Lung (tissue), 12 donors: ENCODE measurements around the gene TESMIN. TPM values are rescaled to one million over a fixed set of nuclear protein-coding genes. Genes with fewer than 3 reads are reported as not detected.

Experiments
- ATAC-seq: fragments of 200-7000 bp; cut with Tn5 transposase; one replicate; pipeline ENCODE4 v1.9.1; 2020; ENCODE audit warnings: moderate number of reproducible peaks; ENCODE audit not compliant: insufficient read depth, low FRiP score
- DNase-seq, 3 donors: peaks; one replicate each; pipeline ENCODE4 v3.0.0-alpha.2; 2013 to 2017
- H3K27ac ChIP-seq, 2 donors: one replicate each; pipeline ENCODE4 v1.5.1; 2013; ENCODE audit warnings: mild to moderate bottlenecking in 2 of 2, moderate library complexity in 2 of 2, control low read depth in 1 of 2, inconsistent platforms in 1 of 2, low read depth in 1 of 2, low read length in 1 of 2
- H3K27me3 ChIP-seq, 3 donors: one replicate each; pipeline ENCODE4 v1.5.1; 2013; ENCODE audit warnings: low read length in 2 of 3; ENCODE audit not compliant: control insufficient read depth in 3 of 3, insufficient read depth in 3 of 3
- H3K36me3 ChIP-seq, 4 donors: one replicate each; pipeline ENCODE4 v1.5.1; 2013; ENCODE audit warnings: low read length in 4 of 4, mild to moderate bottlenecking in 1 of 4, moderate library complexity in 1 of 4; ENCODE audit not compliant: control insufficient read depth in 4 of 4, insufficient read depth in 4 of 4
- H3K4me1 ChIP-seq, 5 donors: one replicate each; pipeline ENCODE4 v1.5.1; 2013; ENCODE audit warnings: low read length in 5 of 5, mild to moderate bottlenecking in 2 of 5, moderate library complexity in 1 of 5; ENCODE audit not compliant: control insufficient read depth in 5 of 5, insufficient read depth in 5 of 5
- H3K4me3 ChIP-seq: one replicate; pipeline ENCODE4 v1.5.1; 2013; ENCODE audit warnings: mild to moderate bottlenecking, control low read depth, moderate library complexity
- H3K9ac ChIP-seq, 2 donors: one replicate each; pipeline ENCODE4 v1.5.1; 2013; ENCODE audit warnings: low read length in 2 of 2, control low read depth in 1 of 2; ENCODE audit not compliant: insufficient read depth in 1 of 2
- H3K9me3 ChIP-seq, 4 donors: one replicate each; pipeline ENCODE4 v1.5.1; 2013; ENCODE audit warnings: low read length in 3 of 4, mild to moderate bottlenecking in 1 of 4, moderate library complexity in 1 of 4; ENCODE audit not compliant: control insufficient read depth in 4 of 4, insufficient read depth in 3 of 4
- WGBS, 2 donors: extraction: QIAGEN DNeasy Blood & Tissue Kit; methylation state at CpG; one replicate each; pipeline ENCODE4 v1.1.7; 2013; 5-methylcytosine and 5-hydroxymethylcytosine counted together
- polyA plus RNA-seq, 2 donors: library from polyadenylated mRNA; stranded (reverse); fragments of 200-250 nt; gene quantifications; one replicate each; pipeline ENCODE4 v1.2.1, GENCODE V29; 2013
- total RNA-seq, 2 donors: library from RNA; depleted of rRNA in 1 of 2; stranded (reverse); fragments of >200 nt in 1 of 2; gene quantifications; one replicate each; pipeline ENCODE4 v1.2.1, GENCODE V29; 2014 to 2021
- TF ChIP-seq, protein P1 (sequence below): IDR thresholded peaks from 2 replicates; pipeline ENCODE4 v1.5.1; 2012; ENCODE audit warnings: mild to moderate bottlenecking; ENCODE audit errors: control extremely low read depth, extremely low read depth
- donor health status: control.
- donor health status: control.
- donor health status: Bipolar disorder and iron deficiency.
- donor health status: healthy.
- donor health status: DM: yes; HTN: yes; CAD: no.

TESMIN gene
- total and polyA plus RNA-seq, 4 donors: 0.55 to 6.7 (median 1.8) TPM

DNA sequence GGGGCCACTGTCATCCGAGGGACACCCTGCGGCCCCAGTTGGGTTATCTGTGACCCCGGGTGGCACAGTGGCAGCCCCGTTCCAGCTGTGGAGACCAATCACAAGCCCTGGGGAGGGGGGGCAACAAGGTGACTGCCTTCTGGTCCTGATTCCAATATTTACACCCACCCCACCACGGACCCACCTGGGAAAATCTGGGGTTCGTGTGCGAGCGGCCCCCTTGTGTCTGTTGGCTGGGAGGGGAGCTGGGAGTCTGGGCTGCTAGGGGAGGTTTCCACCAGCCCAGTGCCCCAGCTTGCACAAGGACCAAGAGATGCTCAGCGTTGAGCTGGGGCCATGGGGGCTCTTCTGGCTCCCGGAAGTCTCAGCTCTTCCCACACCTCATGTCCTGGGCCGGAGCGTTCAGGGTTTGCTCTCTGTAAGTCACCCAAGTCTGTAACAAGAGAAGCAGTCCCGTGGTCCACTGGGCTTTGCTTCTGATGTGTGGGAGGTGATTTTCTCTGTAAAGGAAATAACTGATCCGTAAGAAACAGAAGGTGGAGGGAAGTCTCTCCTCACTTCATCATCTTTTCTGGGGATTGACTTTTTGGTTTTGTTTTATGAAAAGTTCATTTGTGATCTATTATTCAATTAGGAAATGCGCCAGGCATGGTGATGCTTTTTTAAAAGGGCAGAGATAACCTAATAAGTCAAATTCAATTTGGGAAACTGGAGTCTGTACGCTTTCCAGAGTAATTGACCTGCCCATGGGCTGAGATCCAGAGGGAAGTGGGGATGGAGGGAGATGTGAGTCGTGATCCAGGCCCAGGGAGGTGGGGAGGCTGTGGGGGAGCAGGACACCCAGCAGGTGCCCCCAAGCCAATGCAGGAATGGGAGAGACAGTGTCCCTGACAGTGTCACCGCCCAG lies 89.4 kb downstream of the TESMIN start:
- TF ChIP-seq, protein P1, sequence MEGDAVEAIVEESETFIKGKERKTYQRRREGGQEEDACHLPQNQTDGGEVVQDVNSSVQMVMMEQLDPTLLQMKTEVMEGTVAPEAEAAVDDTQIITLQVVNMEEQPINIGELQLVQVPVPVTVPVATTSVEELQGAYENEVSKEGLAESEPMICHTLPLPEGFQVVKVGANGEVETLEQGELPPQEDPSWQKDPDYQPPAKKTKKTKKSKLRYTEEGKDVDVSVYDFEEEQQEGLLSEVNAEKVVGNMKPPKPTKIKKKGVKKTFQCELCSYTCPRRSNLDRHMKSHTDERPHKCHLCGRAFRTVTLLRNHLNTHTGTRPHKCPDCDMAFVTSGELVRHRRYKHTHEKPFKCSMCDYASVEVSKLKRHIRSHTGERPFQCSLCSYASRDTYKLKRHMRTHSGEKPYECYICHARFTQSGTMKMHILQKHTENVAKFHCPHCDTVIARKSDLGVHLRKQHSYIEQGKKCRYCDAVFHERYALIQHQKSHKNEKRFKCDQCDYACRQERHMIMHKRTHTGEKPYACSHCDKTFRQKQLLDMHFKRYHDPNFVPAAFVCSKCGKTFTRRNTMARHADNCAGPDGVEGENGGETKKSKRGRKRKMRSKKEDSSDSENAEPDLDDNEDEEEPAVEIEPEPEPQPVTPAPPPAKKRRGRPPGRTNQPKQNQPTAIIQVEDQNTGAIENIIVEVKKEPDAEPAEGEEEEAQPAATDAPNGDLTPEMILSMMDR: no peak
- Histone ChIP-seq H3K27ac (no peak overlapping the region), H3K4me3 (no peak overlapping the region), H3K9me3 (peaks cover 0 to 5% (median 0%) of the 10 kb centered on the region in 4 donors), H3K9ac (no peak overlapping the region), H3K27me3 (peaks cover 0 to 8% (median 2%) of the 10 kb centered on the region in 3 donors), H3K4me1 (peaks cover 0 to 13% (median 0%) of the 10 kb centered on the region in 5 donors), H3K36me3 (no peaks in the 10 kb centered on the region)
- WGBS, 2 donors: 74 to 87% methylated on average over 18 of the region's 18 CpGs
- no peak for ATAC-seq
- DNase-seq: peak in 1 of 3 donors; percentile 45

DNA sequence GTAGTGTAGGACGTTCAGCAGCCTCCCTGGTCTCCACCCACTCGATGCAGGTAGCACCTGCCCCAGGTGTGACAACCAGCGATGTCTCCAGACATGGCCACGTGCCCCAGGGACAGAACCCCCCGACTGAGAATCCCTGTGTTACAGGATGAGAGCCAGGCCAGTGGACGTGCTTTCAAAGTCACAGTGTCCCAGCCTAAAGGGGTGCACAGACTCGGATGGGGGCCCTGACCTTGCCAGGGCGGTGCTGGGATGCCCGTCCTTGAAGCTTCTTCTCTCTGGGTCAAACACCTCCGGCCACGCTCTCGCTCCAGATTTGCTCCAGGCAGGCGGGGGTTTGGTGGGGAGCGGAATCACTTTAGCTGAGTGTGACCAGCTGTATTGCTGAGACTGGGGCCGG lies 90.3 kb downstream of the TESMIN start:
- TF ChIP-seq, protein P1: no peak
- ATAC-seq (no peak), DNase-seq (no peak)
- H3K27ac ChIP-seq: no peak overlapping the region
- no peak overlapping the region for H3K9ac ChIP-seq
- peaks cover 0 to 5% (median 0%) of the 10 kb centered on the region in 4 donors for H3K9me3 ChIP-seq
- WGBS, 2 donors: 83 to 85% methylated on average over 15 of the region's 15 CpGs
- no peaks in the 10 kb centered on the region for H3K36me3 ChIP-seq
- peaks cover 0 to 13% (median 0%) of the 10 kb centered on the region in 5 donors for H3K4me1 ChIP-seq
- H3K4me3 ChIP-seq: no peak overlapping the region
- peaks cover 0 to 2% (median 0%) of the 10 kb centered on the region in 3 donors for H3K27me3 ChIP-seq

DNA sequence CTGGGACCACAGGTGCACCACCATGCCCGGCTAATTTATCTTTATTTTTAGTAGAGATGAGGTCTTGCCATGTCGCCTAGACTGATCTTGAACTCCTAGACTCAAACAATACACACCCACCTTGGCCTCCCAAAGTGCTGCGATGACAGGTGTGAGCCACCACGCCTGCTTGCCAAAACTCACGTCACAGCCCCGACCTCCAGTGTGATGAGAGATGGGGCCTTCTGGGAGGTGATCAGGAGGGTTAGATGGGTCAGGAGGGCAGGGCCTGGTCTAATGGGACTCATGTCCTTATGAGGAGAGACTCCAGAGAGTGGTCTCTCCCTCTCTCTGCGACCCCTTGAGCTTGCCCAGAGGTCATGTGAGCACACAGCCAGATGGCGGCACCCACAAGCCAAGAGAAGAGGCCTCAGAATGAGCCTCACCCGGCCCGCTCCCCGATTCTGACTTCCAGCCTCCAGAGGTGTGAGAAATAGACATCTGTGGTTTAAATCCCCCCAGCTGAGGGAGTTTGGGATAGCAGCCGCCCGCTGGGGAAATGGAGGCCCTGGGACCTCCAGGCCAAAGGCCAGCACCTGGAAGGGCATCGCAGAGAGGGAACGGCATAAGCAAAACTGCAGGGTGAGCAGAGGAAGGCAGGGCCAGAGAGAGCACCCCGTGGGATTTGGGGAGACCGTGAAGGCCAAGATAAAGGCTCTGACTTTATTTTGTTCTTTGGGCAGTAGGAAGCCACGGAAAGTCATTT lies 91.1 kb downstream of the TESMIN start:
- peaks cover 0 to 13% (median 0%) of the 10 kb centered on the region in 5 donors for H3K4me1 ChIP-seq
- H3K27me3 ChIP-seq: no peaks in the 10 kb centered on the region
- peaks cover 0 to 8% (median 0%) of the 10 kb centered on the region in 4 donors for H3K9me3 ChIP-seq
- DNase-seq: no peak
- no peak overlapping the region for H3K27ac ChIP-seq
- TF ChIP-seq, protein P1: no peak
- 91 to 97% methylated on average over 18 of the region's 18 CpGs for WGBS, 2 donors
- no peak overlapping the region for H3K4me3 ChIP-seq
- no peak overlapping the region for H3K9ac ChIP-seq
- no peaks in the 10 kb centered on the region for H3K36me3 ChIP-seq
- no peak for ATAC-seq
